Adrenal gland (tissue), 12 donors: ENCODE data around the gene SEC14L5. TPM values are rescaled to one million over a fixed set of nuclear protein-coding genes. Genes with fewer than 3 reads are reported as not detected.

Experiments used
- DNase-seq, 7 donors: peaks; one replicate each; pipeline ENCODE4 v3.0.0-alpha.2; 2019 to 2020
- H3K27ac ChIP-seq, 5 donors: fragments of 200-600 bp; sonication (generic) in 4 of 5; 1 replicate in 3 of 5; 2 replicates in 2 of 5; pipeline versions ENCODE4 v1.5.1 to v1.8.0; 2016 to 2020; ENCODE audit warnings: mild to moderate bottlenecking in 1 of 5
- H3K27me3 ChIP-seq: fragments of 200-600 bp; 2 replicates; pipeline ENCODE4 v1.8.0; 2021
- H3K36me3 ChIP-seq, 2 donors: fragments of 200-600 bp; replicated peaks in 1 of 2; 1 replicate in 1 of 2; 2 replicates in 1 of 2; pipeline versions ENCODE4 v1.5.1 to v1.8.0; 2018 to 2022
- H3K4me1 ChIP-seq, 2 donors: fragments of 200-600 bp; replicated peaks in 1 of 2; 1 replicate in 1 of 2; 2 replicates in 1 of 2; pipeline versions ENCODE4 v1.5.1 to v1.8.0; 2018 to 2021
- H3K4me3 ChIP-seq, 4 donors: fragments of 200-600 bp; sonication (generic) in 3 of 4; one replicate each; pipeline ENCODE4 v1.5.1; 2016 to 2018
- H3K9me3 ChIP-seq, 3 donors: fragments of 200-600 bp; sonication (generic) in 1 of 3; replicated peaks in 1 of 3; 1 replicate in 2 of 3; 2 replicates in 1 of 3; pipeline versions ENCODE4 v1.5.1 to v1.8.0; 2016 to 2021
- CTCF ChIP-seq, 6 experiments: fragments of 450-650 bp in 4 of 6; fragments of 200-600 bp in 2 of 6; sonication (generic) in 1 of 6; IDR thresholded peaks; 1 replicate in 5 of 6; 2 replicates in 1 of 6; pipeline versions ENCODE4 v1.5.1 to v1.8.0; 2016 to 2021; ENCODE audit warnings: antibody characterized with exemption in 6 of 6, mild to moderate bottlenecking in 2 of 6, moderate library complexity in 1 of 6
- POLR2A ChIP-seq, 2 donors: fragments of 450-650 bp; IDR thresholded peaks; one replicate each; pipeline ENCODE4 v1.6.1; 2017; ENCODE audit warnings: antibody characterized with exemption in 2 of 2, mild to moderate bottlenecking in 2 of 2, moderate library complexity in 1 of 2
- WGBS, 4 donors: extraction: QIAGEN DNeasy Blood & Tissue Kit in 2 of 4; methylation state at CpG; one replicate each; pipeline versions ENCODE4 v1.1.5 to v1.1.7; 2013 to 2017; 5-methylcytosine and 5-hydroxymethylcytosine counted together
- intact Hi-C, 2 donors: fragments of 100-400 bp; cut with DNase I; formaldehyde crosslinking; loops; one replicate each; pipeline versions ENCODE4 v1.14.1 to v1.15.0; 2022 to 2023
- polyA plus RNA-seq, 3 donors: library from polyadenylated mRNA; stranded (reverse); fragments of 200-250 nt in 2 of 3; fragments of 350-450 nt in 1 of 3; fragmentation: Illumina TruSeq in 1 of 3; extraction: RNeasy Lipid Tissue Mini Kit (QIAGEN cat#74804) in 1 of 3; gene quantifications; one replicate each; pipeline ENCODE4 v1.2.3, GENCODE V29; 2013 to 2014
- total RNA-seq, 9 donors: library from RNA; depleted of rRNA in 4 of 9; stranded (reverse); fragments of >200 nt in 4 of 9; fragments of 120-200 nt in 1 of 9; fragmentation: NEBNext Ultra II Directional in 1 of 9; extraction: Animal tissue kit (Norgen Biotek cat#: 25700) in 1 of 9; gene quantifications; one replicate each; pipeline versions ENCODE4 v1.1.0 to v1.2.4, GENCODE V29; 2013 to 2023
- donor health status: healthy with polysubstance abuse.
- donor health status: Bipolar disorder and iron deficiency.
- donor health status: DM: yes; HTN: yes; CAD: no.
- donor health status: DM: no; HTN: no; CAD: no.
- donor health status: DM: no; HTN: no; CAD: no.
- donor health status: DM: yes; HTN: yes; CAD: no.

SEC14L5 gene
- total and polyA plus RNA-seq, 12 donors: 0.12 to 1.8 (median 0.69) TPM

- 62 to 66% (median 64%) methylated on average over 7 to 8 of the region's 8 CpGs for WGBS, 4 donors
- no peaks in the 10 kb centered on the region for H3K9me3 ChIP-seq
- intact Hi-C loops: no loop called here
- DNase-seq: no peak
- no peaks in the 10 kb centered on the region for H3K4me1 ChIP-seq
- H3K4me3 ChIP-seq: no peak overlapping the region
- H3K27me3 ChIP-seq: no peaks in the 10 kb centered on the region
- H3K36me3 ChIP-seq: no peaks in the 10 kb centered on the region
- TF ChIP-seq POLR2A (IDR thresholded peaks at IDR 0.05) (no peak), CTCF (IDR thresholded peaks at IDR 0.05) (no peak)
- H3K27ac ChIP-seq: no peak overlapping the region
Observed at GRCh38 chr16:5065326-5065725, 107.2 kb downstream of the SEC14L5 start.

DNA sequence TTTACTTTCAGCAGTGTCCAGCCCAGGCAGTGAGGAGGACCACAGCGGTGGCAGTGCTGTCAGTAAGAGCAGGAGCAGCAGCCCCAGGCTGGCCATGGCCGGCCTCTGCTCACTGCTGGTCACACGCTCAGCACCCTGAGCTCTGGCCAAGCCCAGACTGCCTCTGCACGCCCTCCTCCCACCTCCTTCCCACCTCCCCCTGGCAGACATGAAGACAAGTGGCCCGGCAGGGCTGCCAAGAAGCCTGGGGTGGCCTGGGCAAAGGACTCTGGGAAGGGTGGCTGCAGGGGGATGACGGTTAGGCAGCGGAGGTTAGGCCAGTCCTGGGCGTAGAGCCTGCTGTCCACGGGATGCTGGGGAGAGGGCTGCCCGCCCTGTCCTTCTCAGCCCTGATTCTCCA, 107.7 kb downstream of the SEC14L5 start, which contains the start of gene C16orf89:
Gene C16orf89, minus strand, starts transcription at position 144 of the 400 bp plus-strand sequence. Its CDS starts 48 bp downstream, at position 96.
- H3K4me3 ChIP-seq: no peak within 1 kb of the TSS
- H3K27me3 ChIP-seq: no peaks in the 10 kb centered on the region
- no peaks in the 10 kb centered on the region for H3K4me1 ChIP-seq
- H3K36me3 ChIP-seq: no peaks in the 10 kb centered on the region
- no peak within 1 kb of the TSS for H3K27ac ChIP-seq
- TF ChIP-seq POLR2A (IDR thresholded peaks at IDR 0.05): no peak
- TF ChIP-seq CTCF (IDR thresholded peaks at IDR 0.05): no peak
- 43 to 67% (median 58%) methylated on average over 5 to 10 of the region's 10 CpGs for WGBS, 4 donors
- no peak for DNase-seq
- intact Hi-C loops: no loop called here
- no peaks in the 10 kb centered on the region for H3K9me3 ChIP-seq

DNA sequence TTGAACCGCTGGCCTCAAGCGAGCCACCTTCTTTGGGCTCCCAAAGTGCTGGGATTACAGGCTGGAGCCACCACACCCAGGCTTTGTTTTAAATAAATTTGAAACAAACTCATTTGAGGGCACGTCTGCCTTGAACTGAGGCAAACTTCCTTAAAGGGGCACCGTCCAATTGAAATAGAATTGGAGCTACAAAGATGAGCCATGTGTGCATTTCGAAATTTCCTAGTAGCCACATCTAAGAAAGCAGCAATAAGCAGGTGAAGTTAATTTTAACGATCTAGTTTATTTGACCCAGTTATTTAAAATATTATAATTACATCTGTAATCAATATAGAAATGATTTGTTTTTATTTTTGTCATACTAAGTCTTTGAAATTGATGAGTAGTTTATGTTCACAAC, 108.4 kb downstream of the SEC14L5 start:
- Histone ChIP-seq H3K27me3 (no peaks in the 10 kb centered on the region), H3K4me3 (no peak overlapping the region), H3K36me3 (no peaks in the 10 kb centered on the region), H3K4me1 (peaks cover 0 to 6% of the 10 kb centered on the region in 2 donors), H3K27ac (no peak overlapping the region), H3K9me3 (no peaks in the 10 kb centered on the region)
- TF ChIP-seq CTCF (IDR thresholded peaks at IDR 0.05) (no peak), POLR2A (IDR thresholded peaks at IDR 0.05) (no peak)
- DNase-seq: no peak
- intact Hi-C loops: no loop called here
- 68 to 77% (median 73%) methylated on average over 6 of the region's 6 CpGs for WGBS, 4 donors

Other genes with a start within 250 kb of the SEC14L5 start
- 10 to 100 TPM; 12.3 to 34.4 (median 17.4) TPM for gene ANKS3, start 224.1 kb upstream of the SEC14L5 start, total RNA-seq
- 100 to 1,000 TPM in 1 of 3 donors, 10 to 100 TPM in 1, 1 to 10 TPM in 1; 7.2 to 118 (median 52.8) TPM for gene ANKS3, start 224.1 kb upstream of the SEC14L5 start, polyA plus RNA-seq
- 1 to 10 TPM in 6 of 9 donors, under 1 TPM in 3; 0.30 to 3.3 (median 1.1) TPM for gene DNAAF8, start 223.8 kb upstream of the SEC14L5 start, total RNA-seq
- gene DNAAF8, start 223.8 kb upstream of the SEC14L5 start, polyA plus RNA-seq: 1 to 10 TPM; 1.9 to 2.7 (median 2.3) TPM
- 10 to 100 TPM in 5 of 9 donors, 1 to 10 TPM in 4; 6.7 to 23.7 (median 13.0) TPM for gene ZNF500, start 191.2 kb upstream of the SEC14L5 start, total RNA-seq
- gene ZNF500, start 191.2 kb upstream of the SEC14L5 start, polyA plus RNA-seq: 10 to 100 TPM in 1 of 3 donors, 1 to 10 TPM in 2; 3.9 to 18.5 (median 4.6) TPM
- gene SEPTIN12, start 170.0 kb upstream of the SEC14L5 start, total RNA-seq: not detected
- gene SEPTIN12, start 170.0 kb upstream of the SEC14L5 start, polyA plus RNA-seq: 1 to 10 TPM in 1 of 3 donors, not detected in 2; 1.1 TPM
- 1 to 10 TPM in 1 of 9 donors, not detected in 8; 1.9 TPM for gene SMIM22, start 163.0 kb upstream of the SEC14L5 start, total RNA-seq
- not detected for gene SMIM22, start 163.0 kb upstream of the SEC14L5 start, polyA plus RNA-seq
- 100 to 1,000 TPM in 2 of 9 donors, 10 to 100 TPM in 7; 32.4 to 103 (median 75.3) TPM for gene ROGDI, start 155.7 kb upstream of the SEC14L5 start, total RNA-seq
- gene ROGDI, start 155.7 kb upstream of the SEC14L5 start, polyA plus RNA-seq: 100 to 1,000 TPM in 2 of 3 donors, 10 to 100 TPM in 1; 68.6 to 194 (median 178) TPM
- 100 to 1,000 TPM in 1 of 9 donors, 10 to 100 TPM in 8; 43.2 to 118 (median 83.7) TPM for gene GLYR1, start 111.0 kb upstream of the SEC14L5 start, total RNA-seq
- gene GLYR1, start 111.0 kb upstream of the SEC14L5 start, polyA plus RNA-seq: 100 to 1,000 TPM in 1 of 3 donors, 10 to 100 TPM in 2; 39.3 to 109 (median 50.6) TPM
- 10 to 100 TPM; 14.6 to 60.8 (median 31.1) TPM for gene UBN1, start 110.8 kb upstream of the SEC14L5 start, total RNA-seq
- gene UBN1, start 110.8 kb upstream of the SEC14L5 start, polyA plus RNA-seq: 10 to 100 TPM in 2 of 3 donors, 1 to 10 TPM in 1; 5.9 to 21.2 (median 13.2) TPM
- 10 to 100 TPM in 7 of 9 donors, under 1 TPM in 2; 0.55 to 20.9 (median 16.0) TPM for gene PPL, start 21.2 kb upstream of the SEC14L5 start, total RNA-seq
- gene PPL, start 21.2 kb upstream of the SEC14L5 start, polyA plus RNA-seq: 10 to 100 TPM in 1 of 3 donors, 1 to 10 TPM in 1, under 1 TPM in 1; 0.38 to 10.1 (median 4.8) TPM
- 10 to 100 TPM in 7 of 9 donors, 1 to 10 TPM in 2; 6.9 to 47.8 (median 19.9) TPM for gene NAGPA, start 75.6 kb downstream of the SEC14L5 start, total RNA-seq
- 10 to 100 TPM in 2 of 3 donors, 1 to 10 TPM in 1; 4.5 to 23.9 (median 18.9) TPM for gene NAGPA, start 75.6 kb downstream of the SEC14L5 start, polyA plus RNA-seq
- 10 to 100 TPM in 1 of 9 donors, 1 to 10 TPM in 7, under 1 TPM in 1; 1.00 to 27.9 (median 4.0) TPM for gene C16orf89, start 107.6 kb downstream of the SEC14L5 start, total RNA-seq
- gene C16orf89, start 107.6 kb downstream of the SEC14L5 start, polyA plus RNA-seq: 10 to 100 TPM in 1 of 3 donors, 1 to 10 TPM in 2; 2.1 to 14.1 (median 6.3) TPM
- 100 to 1,000 TPM in 1 of 9 donors, 10 to 100 TPM in 8; 30.6 to 207 (median 42.8) TPM for gene ALG1, start 113.5 kb downstream of the SEC14L5 start, total RNA-seq
- gene ALG1, start 113.5 kb downstream of the SEC14L5 start, polyA plus RNA-seq: 10 to 100 TPM; 19.2 to 43.2 (median 20.3) TPM
- gene EEF2KMT, start 139.5 kb downstream of the SEC14L5 start, total RNA-seq: 10 to 100 TPM in 6 of 9 donors, 1 to 10 TPM in 3; 7.7 to 19.5 (median 11.6) TPM
- gene EEF2KMT, start 139.5 kb downstream of the SEC14L5 start, polyA plus RNA-seq: 10 to 100 TPM in 1 of 3 donors, 1 to 10 TPM in 2; 7.0 to 11.8 (median 7.2) TPM